HG03575 (cell line): ENCODE data around the gene ENOX1.

ENCODE experiments used
- ATAC-seq: cut with Tn5 transposase; IDR thresholded peaks from one replicate; pipeline ENCODE4 v1.9.1; 2021; ENCODE audit not compliant: unreplicated experiment, insufficient number of reproducible peaks, low FRiP score; ENCODE audit errors: extremely low read depth

Gene ENOX1

GRCh38 chr13:43687038-43687437 is 99.7 kb downstream of the ENOX1 start:
- ATAC-seq = no peak

- ATAC-seq = no peak
Measured at GRCh38 chr13:43686557-43686956, 100.2 kb downstream of the ENOX1 start.

GRCh38 chr13:43684963-43685725 is 101.6 kb downstream of the ENOX1 start:
- no peak for ATAC-seq

GRCh38 chr13:43682701-43683100 is 104.1 kb downstream of the ENOX1 start:
- no peak for ATAC-seq

- peak; percentile 84 for ATAC-seq
Measured at GRCh38 chr13:43676320-43676719, 110.5 kb downstream of the ENOX1 start.

GRCh38 chr13:43675577-43675976 is 111.2 kb downstream of the ENOX1 start:
- ATAC-seq = no peak

- no peak for ATAC-seq
Measured at GRCh38 chr13:43669964-43670363, 116.8 kb downstream of the ENOX1 start.

- ATAC-seq = no peak
Measured at GRCh38 chr13:43669101-43669500, 117.7 kb downstream of the ENOX1 start.

- no peak for ATAC-seq
Measured at GRCh38 chr13:43666403-43666802, 120.4 kb downstream of the ENOX1 start.

- no peak for ATAC-seq
Measured at GRCh38 chr13:43665388-43665787, 121.4 kb downstream of the ENOX1 start.

- no peak for ATAC-seq
Measured at GRCh38 chr13:43664700-43665191, 122.0 kb downstream of the ENOX1 start.

GRCh38 chr13:43663474-43664090 is 123.2 kb downstream of the ENOX1 start:
- no peak for ATAC-seq

GRCh38 chr13:43662976-43663375 is 123.8 kb downstream of the ENOX1 start:
- ATAC-seq = no peak

- no peak for ATAC-seq
Measured at GRCh38 chr13:43661161-43661830, 125.5 kb downstream of the ENOX1 start.

- ATAC-seq = no peak
Measured at GRCh38 chr13:43657485-43657884, 129.3 kb downstream of the ENOX1 start.

GRCh38 chr13:43653980-43654379 is 132.8 kb downstream of the ENOX1 start:
- no peak for ATAC-seq

- ATAC-seq = no peak
Measured at GRCh38 chr13:43653395-43653794, 133.4 kb downstream of the ENOX1 start.

- ATAC-seq = no peak
Measured at GRCh38 chr13:43652760-43653159, 134.0 kb downstream of the ENOX1 start.

GRCh38 chr13:43650882-43651281 is 135.9 kb downstream of the ENOX1 start:
- ATAC-seq = no peak

- no peak for ATAC-seq
Measured at GRCh38 chr13:43648733-43649132, 138.0 kb downstream of the ENOX1 start.
